Kidney (tissue), 14 donors: ENCODE data around the gene C3AR1. TPM values are rescaled to one million over a fixed set of nuclear protein-coding genes. Genes with fewer than 3 reads are reported as not detected.
"Not testable (repeated sequence)": the region's sequence is repeated elsewhere in the genome, so short reads cannot be mapped to it uniquely, and the experiment has no call there.

Source experiments
- DNase-seq, 5 donors: peaks; one replicate each; pipeline ENCODE4 v3.0.0-alpha.2; 2013 to 2020
- FAIRE-seq: peaks from 2 replicates; lab custom pipeline; 2012; peaks lifted over from hg19 to GRCh38; lab: Jason Lieb, UNC
- H3K27ac ChIP-seq, 2 donors: one replicate each; pipeline ENCODE4 v1.7.0; 2013; ENCODE audit warnings: low read depth in 2 of 2, low read length in 2 of 2, inconsistent platforms in 1 of 2
- H3K27me3 ChIP-seq: one replicate; pipeline ENCODE4 v1.7.1; 2013; ENCODE audit warnings: low read length, inconsistent platforms; ENCODE audit not compliant: control insufficient read depth, insufficient read depth
- H3K36me3 ChIP-seq, 3 donors: one replicate each; pipeline versions ENCODE4 v1.7.0 to v1.7.1; 2013; ENCODE audit warnings: low read length in 3 of 3, control low read depth in 1 of 3, inconsistent platforms in 1 of 3; ENCODE audit not compliant: insufficient read depth in 3 of 3, control insufficient read depth in 2 of 3
- H3K4me1 ChIP-seq, 3 donors: one replicate each; pipeline versions ENCODE4 v1.7.0 to v1.7.1; 2013; ENCODE audit warnings: low read length in 3 of 3, inconsistent platforms in 1 of 3, low read depth in 1 of 3; ENCODE audit not compliant: control insufficient read depth in 2 of 3, insufficient read depth in 2 of 3
- H3K4me3 ChIP-seq, 3 donors: one replicate each; pipeline versions ENCODE4 v1.7.0 to v1.8.1; 2013; ENCODE audit warnings: low read length in 3 of 3, control low read depth in 1 of 3, inconsistent platforms in 1 of 3
- H3K9ac ChIP-seq, 3 donors: one replicate each; pipeline versions ENCODE4 v1.7.0 to v1.7.1; 2013; ENCODE audit warnings: low read length in 3 of 3, control low read depth in 1 of 3, inconsistent platforms in 1 of 3
- H3K9me3 ChIP-seq, 3 donors: one replicate each; pipeline versions ENCODE4 v1.7.0 to v1.7.1; 2013; ENCODE audit warnings: low read length in 3 of 3, control low read depth in 1 of 3, inconsistent platforms in 1 of 3; ENCODE audit not compliant: control insufficient read depth in 2 of 3, insufficient read depth in 1 of 3
- intact Hi-C: fragments of 100-400 bp; cut with DNase I; formaldehyde crosslinking; loops from one replicate; pipeline ENCODE4 v1.11.1; 2022
- polyA plus RNA-seq: library from polyadenylated mRNA; stranded (reverse); fragments of 350-450 nt; fragmentation: Illumina TruSeq; extraction: RNeasy Lipid Tissue Mini Kit (QIAGEN cat#74804); gene quantifications from one replicate; pipeline ENCODE4 v1.2.3, GENCODE V29; 2014; ENCODE audit warnings: low read depth, low replicate concordance; ENCODE audit not compliant: insufficient read depth
- total RNA-seq: library from RNA; stranded (reverse); fragmentation: NEBNext Ultra II Directional; extraction: Animal tissue kit (Norgen Biotek cat#: 25700); gene quantifications from one replicate; pipeline ENCODE4 v1.2.1, GENCODE V29; 2021
- TF ChIP-seq, protein P1 (sequence below): IDR thresholded peaks from 3 replicates; pipeline ENCODE4 v1.5.1; 2012; ENCODE audit warnings: mild to moderate bottlenecking, moderate library complexity, borderline replicate concordance; ENCODE audit not compliant: insufficient read depth; ENCODE audit errors: extremely low read depth
- donor health status: control.
- donor health status: control.
- donor health status: control.
- donor health status: control.
- donor health status: control.
- donor health status: DM: yes; HTN: yes; CAD: no.
- donor health status: Normal renal cell carcinoma (clear cell type).

C3AR1 gene
- total and polyA plus RNA-seq, 2 donors from 2014 or later, result 2.9 to 17.7 TPM

DNA sequence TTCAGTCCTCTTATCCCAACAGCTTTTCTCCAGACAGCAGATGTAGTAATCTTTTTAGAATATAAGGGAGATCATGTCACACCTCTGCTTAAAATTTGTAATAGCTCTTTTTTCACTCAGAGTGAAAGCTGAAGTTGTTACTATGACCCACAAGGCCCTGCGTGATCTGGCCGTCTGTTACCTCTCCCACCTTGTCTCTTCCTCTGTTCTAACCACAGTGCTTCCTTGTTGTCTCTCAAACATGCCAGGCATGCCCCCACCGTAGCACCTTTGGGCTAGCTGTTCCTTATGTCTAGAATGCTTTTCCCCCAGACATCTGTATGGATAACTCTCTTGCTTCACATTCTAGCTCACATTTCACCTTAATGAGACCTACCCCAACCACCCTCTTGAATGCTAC lies 22.4 kb upstream of the C3AR1 start:
- no peaks in the 10 kb centered on the region for H3K9me3 ChIP-seq
- H3K4me1 ChIP-seq, result peaks cover 0 to 2% (median 0%) of the 10 kb centered on the region in 3 donors
- TF ChIP-seq, protein P1, sequence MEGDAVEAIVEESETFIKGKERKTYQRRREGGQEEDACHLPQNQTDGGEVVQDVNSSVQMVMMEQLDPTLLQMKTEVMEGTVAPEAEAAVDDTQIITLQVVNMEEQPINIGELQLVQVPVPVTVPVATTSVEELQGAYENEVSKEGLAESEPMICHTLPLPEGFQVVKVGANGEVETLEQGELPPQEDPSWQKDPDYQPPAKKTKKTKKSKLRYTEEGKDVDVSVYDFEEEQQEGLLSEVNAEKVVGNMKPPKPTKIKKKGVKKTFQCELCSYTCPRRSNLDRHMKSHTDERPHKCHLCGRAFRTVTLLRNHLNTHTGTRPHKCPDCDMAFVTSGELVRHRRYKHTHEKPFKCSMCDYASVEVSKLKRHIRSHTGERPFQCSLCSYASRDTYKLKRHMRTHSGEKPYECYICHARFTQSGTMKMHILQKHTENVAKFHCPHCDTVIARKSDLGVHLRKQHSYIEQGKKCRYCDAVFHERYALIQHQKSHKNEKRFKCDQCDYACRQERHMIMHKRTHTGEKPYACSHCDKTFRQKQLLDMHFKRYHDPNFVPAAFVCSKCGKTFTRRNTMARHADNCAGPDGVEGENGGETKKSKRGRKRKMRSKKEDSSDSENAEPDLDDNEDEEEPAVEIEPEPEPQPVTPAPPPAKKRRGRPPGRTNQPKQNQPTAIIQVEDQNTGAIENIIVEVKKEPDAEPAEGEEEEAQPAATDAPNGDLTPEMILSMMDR, result no peak
- intact Hi-C loops, result no loop called here
- H3K27me3 ChIP-seq, result no peaks in the 10 kb centered on the region
- H3K36me3 ChIP-seq, result peaks cover 3 to 39% (median 18%) of the 10 kb centered on the region in 3 donors
- DNase-seq, result no peak
- no peak overlapping the region for H3K9ac ChIP-seq
- FAIRE-seq, result no peak
- H3K4me3 ChIP-seq, result no peak overlapping the region
- no peak overlapping the region for H3K27ac ChIP-seq

DNA sequence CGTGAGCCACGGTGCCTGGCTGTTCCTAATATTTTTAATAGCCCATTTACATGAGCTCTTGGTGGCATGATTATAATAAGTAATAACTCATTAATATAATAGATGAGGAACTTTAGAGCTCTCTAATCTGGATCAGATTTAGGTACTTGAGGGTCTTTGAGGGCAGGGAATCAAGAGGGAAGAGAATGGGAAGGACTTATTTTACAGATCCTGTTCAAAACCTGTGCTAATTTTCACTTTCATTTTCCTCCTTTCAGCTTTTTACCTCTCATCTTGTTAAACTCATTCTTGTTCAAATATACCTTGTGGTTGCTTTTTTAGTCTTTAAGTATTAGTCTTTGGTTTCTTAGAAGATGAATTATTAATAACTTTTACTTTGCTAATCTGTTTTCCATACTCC lies 21.5 kb upstream of the C3AR1 start:
- Histone ChIP-seq H3K27me3 (no peaks in the 10 kb centered on the region), H3K4me3 (no peak overlapping the region), H3K36me3 (peaks cover 3 to 31% (median 15%) of the 10 kb centered on the region in 3 donors), H3K4me1 (peaks cover 0 to 2% (median 2%) of the 10 kb centered on the region in 3 donors), H3K27ac (no peak overlapping the region), H3K9ac (no peak overlapping the region), H3K9me3 (no peaks in the 10 kb centered on the region)
- intact Hi-C loops, result no loop called here
- TF ChIP-seq, protein P1, result no peak
- FAIRE-seq (no peak), DNase-seq (no peak)

DNA sequence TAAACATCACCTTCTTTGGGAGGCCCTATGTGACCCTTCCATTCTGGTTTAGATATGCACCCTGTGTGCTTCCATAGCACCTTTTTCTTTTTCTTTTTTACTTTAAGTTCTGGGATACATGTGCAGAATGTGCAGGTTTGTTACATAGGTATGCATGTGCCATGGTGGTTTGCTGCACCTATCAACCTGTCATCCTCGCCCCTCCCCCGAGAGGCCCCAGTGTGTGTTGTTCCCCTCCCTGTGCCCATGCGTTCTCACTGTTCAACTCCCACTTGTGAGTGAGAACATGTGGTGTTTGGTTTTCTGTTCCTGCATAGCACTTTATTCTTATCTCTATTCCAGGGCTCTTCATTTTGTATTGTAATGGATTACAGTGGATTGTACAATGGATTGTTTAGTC lies 18.2 kb upstream of the C3AR1 start:
- H3K36me3 ChIP-seq, H3K4me1 ChIP-seq, FAIRE-seq, intact Hi-C loops, H3K4me3 ChIP-seq, H3K27me3 ChIP-seq, H3K9me3 ChIP-seq, DNase-seq, H3K27ac ChIP-seq, H3K9ac ChIP-seq: not testable (repeated sequence)

DNA sequence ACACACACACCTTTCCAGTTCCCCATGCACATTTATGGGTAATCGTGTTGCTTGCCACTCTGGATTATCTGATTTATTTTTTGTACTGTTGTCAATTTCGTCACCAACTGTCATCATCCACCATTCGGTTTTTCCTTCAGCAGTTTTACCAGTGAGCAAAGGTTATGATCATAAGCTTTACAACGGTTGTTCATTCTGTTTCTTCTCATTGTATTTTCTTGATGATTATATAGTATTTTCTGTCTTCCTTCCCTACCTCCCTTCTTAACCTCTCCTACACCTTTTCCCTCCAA lies 16.6 kb upstream of the C3AR1 start:
- no peaks in the 10 kb centered on the region for H3K27me3 ChIP-seq
- no peak for FAIRE-seq
- H3K4me1 ChIP-seq, result peaks cover 0 to 2% (median 2%) of the 10 kb centered on the region in 3 donors
- no peaks in the 10 kb centered on the region for H3K9me3 ChIP-seq
- peak overlapping the region; percentile 89 to 100 (median 98) for H3K4me3 ChIP-seq
- no peaks in the 10 kb centered on the region for H3K36me3 ChIP-seq
- peak overlapping the region; percentile 82 to 98 for H3K27ac ChIP-seq
- intact Hi-C loops, result no loop called here
- TF ChIP-seq, protein P1, result no peak
- peak overlapping the region; percentile 96 to 99 (median 98) for H3K9ac ChIP-seq
- DNase-seq, result no peak
